ENCODE results near the gene FCN3. TPM values are rescaled to one million over a fixed set of nuclear protein-coding genes. Genes with fewer than 3 reads are reported as not detected.
A peak's percentile ranks its signal among the peaks of the same experiment; 100 is the strongest.
"Not testable (repeated sequence)": the region's sequence is repeated elsewhere in the genome, so short reads cannot be mapped to it uniquely, and the experiment has no call there.

Gene FCN3
- polyA plus RNA-seq, 3 donors from 2014 or later = not detected

DNA sequence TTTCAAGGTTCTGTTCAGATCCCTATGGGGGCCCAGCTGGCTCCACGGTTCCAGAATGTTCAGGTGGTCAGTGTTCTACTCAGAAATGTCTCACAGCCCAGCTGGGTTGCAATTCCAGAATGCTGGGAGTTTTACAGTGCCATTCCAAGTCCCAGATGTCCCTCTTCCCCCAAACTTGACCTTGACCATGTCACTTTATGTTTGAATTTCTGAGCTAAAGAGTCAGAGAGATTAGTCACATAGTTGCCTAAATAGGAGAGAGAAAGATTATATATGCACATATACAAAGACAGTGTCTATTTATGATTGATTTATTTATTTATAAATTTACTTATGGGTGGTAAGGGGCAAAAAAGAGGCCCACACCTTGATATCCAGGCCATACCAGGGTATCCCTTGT, 20.3 kb upstream of the FCN3 start:
- Mint-ChIP-seq H3K27me3 (ENCODE audit: low read depth in 3 of 3) (peaks cover 6 to 34% (median 13%) of the 10 kb centered on the region in 3 donors), H3K27ac (peak overlapping the region in 2 of 6 donors; percentile 34 to 46), H3K4me3 (peak overlapping the region in 1 of 5 donors; percentile 2), H3K9me3 (no peaks in the 10 kb centered on the region), H3K4me1 (peaks cover 9 to 15% of the 10 kb centered on the region in 2 donors), H3K36me3 (no peaks in the 10 kb centered on the region)
- DNase-seq = no peak

GRCh38 chr1:27394282-27394658, 19.6 kb upstream of the FCN3 start:
- Mint-ChIP-seq H3K4me3 (peak overlapping the region in 4 of 5 donors; percentile 11 to 59 (median 30)), H3K27me3 (ENCODE audit: low read depth in 3 of 3) (peaks cover 6 to 32% (median 16%) of the 10 kb centered on the region in 3 donors), H3K36me3 (no peaks in the 10 kb centered on the region), H3K4me1 (peaks cover 9 to 15% of the 10 kb centered on the region in 2 donors), H3K27ac (peak overlapping the region in 4 of 6 donors; percentile 6 to 83 (median 54)), H3K9me3 (no peaks in the 10 kb centered on the region)
- no peak for DNase-seq

DNA sequence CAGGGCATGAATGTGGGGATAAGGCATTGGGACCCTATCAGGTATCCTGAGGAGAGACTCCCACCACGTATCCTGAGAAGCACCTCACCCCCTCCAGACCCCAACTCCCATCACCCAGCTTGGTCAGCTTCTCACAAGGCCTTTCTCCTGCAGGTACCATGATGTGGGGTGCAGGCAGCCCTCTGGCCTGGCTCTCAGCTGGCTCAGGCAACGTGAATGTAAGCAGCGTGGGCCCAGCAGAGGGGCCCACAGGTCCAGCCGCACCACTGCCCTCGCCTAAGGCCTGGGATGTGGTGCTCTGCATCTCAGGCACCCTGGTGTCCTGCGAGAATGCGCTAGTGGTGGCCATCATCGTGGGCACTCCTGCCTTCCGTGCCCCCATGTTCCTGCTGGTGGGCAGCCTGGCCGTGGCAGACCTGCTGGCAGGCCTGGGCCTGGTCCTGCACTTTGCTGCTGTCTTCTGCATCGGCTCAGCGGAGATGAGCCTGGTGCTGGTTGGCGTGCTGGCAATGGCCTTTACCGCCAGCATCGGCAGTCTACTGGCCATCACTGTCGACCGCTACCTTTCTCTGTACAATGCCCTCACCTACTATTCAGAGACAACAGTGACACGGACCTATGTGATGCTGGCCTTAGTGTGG, 19.1 kb upstream of the FCN3 start:
- peak overlapping the region in 1 of 6 donors; percentile 74 for H3K27ac Mint-ChIP-seq
- no peaks in the 10 kb centered on the region for H3K9me3 Mint-ChIP-seq
- no peaks in the 10 kb centered on the region for H3K36me3 Mint-ChIP-seq
- peaks cover 6 to 27% (median 16%) of the 10 kb centered on the region in 3 donors for H3K27me3 Mint-ChIP-seq (ENCODE audit: low read depth in 3 of 3)
- DNase-seq = no peak
- peaks cover 9 to 15% of the 10 kb centered on the region in 2 donors for H3K4me1 Mint-ChIP-seq
- H3K4me3 Mint-ChIP-seq = peak overlapping the region in 4 of 5 donors; percentile 46 to 60 (median 54)

DNA sequence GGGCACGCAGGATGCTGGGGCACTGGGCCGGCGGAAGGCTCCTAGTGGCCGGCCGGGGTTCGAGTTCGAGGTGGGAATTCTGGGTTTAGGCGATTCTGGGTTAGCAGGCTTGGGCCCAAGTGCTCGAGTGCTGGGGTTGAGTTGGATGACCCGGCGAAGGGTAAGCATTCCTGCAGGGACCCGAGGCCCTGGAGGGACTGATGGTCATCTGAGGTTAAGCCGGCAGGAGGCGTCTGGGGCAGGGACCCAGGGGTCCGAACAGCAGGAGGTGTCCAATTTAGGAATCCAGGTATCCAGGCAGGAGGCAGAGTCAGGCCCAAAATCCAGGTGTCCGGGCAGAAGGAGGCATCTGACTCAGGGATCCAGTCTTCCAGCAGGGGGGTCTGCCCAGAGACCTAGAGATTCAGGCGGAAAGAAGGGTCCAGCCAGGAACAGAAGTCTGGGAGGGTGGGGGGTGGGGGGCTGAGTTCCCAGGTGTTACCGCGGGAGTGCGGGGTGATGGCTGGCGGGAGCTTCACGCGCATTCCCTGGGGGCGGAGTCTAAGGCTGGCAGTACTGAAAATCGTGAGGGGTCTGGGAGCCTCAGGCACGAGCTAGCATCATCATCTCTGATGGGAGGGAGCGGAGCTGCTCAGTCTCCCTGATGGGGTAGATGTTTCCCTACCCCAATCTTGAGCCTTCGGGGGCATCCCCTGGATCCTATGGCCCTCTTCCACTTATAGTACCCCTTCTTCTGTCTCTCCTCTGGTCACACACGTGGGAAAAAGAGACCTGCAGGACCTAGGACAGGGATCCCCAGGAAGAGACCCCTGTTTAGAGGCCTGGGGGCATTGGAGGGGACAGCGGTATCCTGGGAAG, 18.4 kb upstream of the FCN3 start:
- Mint-ChIP-seq H3K36me3 (no peaks in the 10 kb centered on the region), H3K27ac (peak overlapping the region in 1 of 6 donors; percentile 11), H3K9me3 (no peaks in the 10 kb centered on the region), H3K27me3 (ENCODE audit: low read depth in 3 of 3) (peaks cover 6 to 26% (median 18%) of the 10 kb centered on the region in 3 donors), H3K4me1 (peaks cover 9 to 18% of the 10 kb centered on the region in 2 donors), H3K4me3 (peak overlapping the region; percentile 27 to 60 (median 48))
- DNase-seq = no peak

DNA sequence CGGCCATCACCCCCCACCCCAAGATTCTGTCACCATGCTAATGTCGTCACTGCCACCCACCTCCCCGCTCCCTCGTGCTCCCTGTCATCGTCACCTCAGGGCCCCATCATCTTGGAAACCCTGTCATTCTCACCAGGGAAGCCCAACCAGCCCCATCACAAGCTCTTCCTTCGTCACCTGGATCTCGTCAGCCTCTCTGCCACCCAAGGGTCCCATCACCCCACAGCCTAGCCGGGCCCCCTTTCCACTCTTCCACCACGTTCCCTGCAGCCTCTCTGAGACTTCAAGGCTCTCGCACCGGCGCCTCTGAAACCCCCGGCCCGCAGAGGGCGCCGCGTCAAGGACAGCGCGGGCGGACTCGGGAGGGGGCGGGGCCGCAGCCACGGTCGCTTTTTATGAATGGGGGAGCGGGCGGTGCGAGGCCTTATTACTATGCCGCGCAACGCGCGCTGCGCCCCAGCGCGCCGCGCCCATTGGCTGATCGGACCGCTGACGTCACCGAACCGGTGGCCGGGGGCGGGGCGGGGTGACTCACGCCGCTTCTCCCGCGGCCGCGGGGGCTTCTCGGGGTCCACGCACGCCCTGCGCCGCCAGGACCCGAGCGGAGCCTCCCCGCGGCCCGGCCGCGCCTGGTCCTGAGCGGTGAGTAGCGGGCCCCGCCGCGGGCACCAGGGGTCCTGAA, 17.6 kb upstream of the FCN3 start, which contains the start of gene GPR3:
Gene GPR3, plus strand, starts transcription at position 527 of the 682 bp plus-strand sequence. CDS start 1,177 bp downstream, outside the sequence.
- peak; percentile 87 to 90 (median 88) for DNase-seq
- peaks cover 9 to 18% of the 10 kb centered on the region in 2 donors for H3K4me1 Mint-ChIP-seq
- H3K36me3 Mint-ChIP-seq = no peaks in the 10 kb centered on the region
- peak within 1 kb of the TSS in 5 of 6 donors; percentile 67 to 96 (median 91) for H3K27ac Mint-ChIP-seq
- H3K4me3 Mint-ChIP-seq = peak within 1 kb of the TSS; percentile 59 to 91 (median 82)
- H3K9me3 Mint-ChIP-seq = no peaks in the 10 kb centered on the region
- peaks cover 6 to 24% (median 12%) of the 10 kb centered on the region in 3 donors for H3K27me3 Mint-ChIP-seq (ENCODE audit: low read depth in 3 of 3)

DNA sequence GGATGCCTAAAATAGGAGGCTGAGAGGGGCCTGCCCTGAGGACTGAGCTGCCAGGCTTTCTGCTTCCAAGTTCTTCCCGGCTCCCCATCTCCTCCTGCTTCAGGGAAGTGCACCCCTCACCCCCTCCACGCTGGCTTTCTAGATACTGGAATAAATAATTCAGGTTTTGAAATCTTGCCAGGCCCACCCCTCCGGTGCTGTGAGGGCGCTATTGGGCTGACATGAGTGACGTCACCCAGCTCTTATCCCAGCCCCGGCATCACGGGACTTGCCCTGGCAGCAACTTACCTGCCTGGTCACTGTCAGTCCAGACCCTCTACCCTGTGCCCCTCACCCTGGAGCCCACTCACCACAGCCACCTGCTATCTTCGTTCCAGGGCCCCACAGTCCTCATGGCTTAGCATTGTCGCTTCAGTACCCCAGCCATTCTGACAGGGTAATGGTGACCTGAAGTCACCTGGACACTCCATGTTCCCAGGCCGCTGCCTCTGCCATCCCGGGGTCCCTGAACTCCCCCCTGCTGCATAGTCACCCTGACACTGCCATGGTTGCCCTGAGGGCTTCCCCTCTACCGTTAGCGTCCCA, 17.0 kb upstream of the FCN3 start:
- peaks cover 9 to 18% of the 10 kb centered on the region in 2 donors for H3K4me1 Mint-ChIP-seq
- H3K36me3 Mint-ChIP-seq = no peaks in the 10 kb centered on the region
- H3K9me3 Mint-ChIP-seq = no peaks in the 10 kb centered on the region
- peaks cover 6 to 24% (median 11%) of the 10 kb centered on the region in 3 donors for H3K27me3 Mint-ChIP-seq (ENCODE audit: low read depth in 3 of 3)
- H3K4me3 Mint-ChIP-seq = peak overlapping the region; percentile 59 to 91 (median 82)
- DNase-seq = no peak
- H3K27ac Mint-ChIP-seq = peak overlapping the region in 4 of 6 donors; percentile 67 to 96 (median 88)

- H3K27me3 Mint-ChIP-seq (ENCODE audit: low read depth in 3 of 3) = peaks cover 6 to 15% (median 11%) of the 10 kb centered on the region in 3 donors
- peak; percentile 59 to 69 (median 65) for DNase-seq
- peak overlapping the region in 2 of 6 donors; percentile 51 to 74 for H3K27ac Mint-ChIP-seq
- no peaks in the 10 kb centered on the region for H3K9me3 Mint-ChIP-seq
- peaks cover 9 to 13% of the 10 kb centered on the region in 2 donors for H3K4me1 Mint-ChIP-seq
- peak overlapping the region in 1 of 5 donors; percentile 11 for H3K4me3 Mint-ChIP-seq
- H3K36me3 Mint-ChIP-seq = no peaks in the 10 kb centered on the region
Observed at GRCh38 chr1:27388337-27389005, 13.8 kb upstream of the FCN3 start.

- DNase-seq; H3K27ac Mint-ChIP-seq; H3K4me1 Mint-ChIP-seq; H3K27me3 Mint-ChIP-seq (ENCODE audit: low read depth in 3 of 3); H3K36me3 Mint-ChIP-seq; H3K4me3 Mint-ChIP-seq; H3K9me3 Mint-ChIP-seq: not testable (repeated sequence)
Observed at GRCh38 chr1:27384797-27385196, 10.2 kb upstream of the FCN3 start.

DNA sequence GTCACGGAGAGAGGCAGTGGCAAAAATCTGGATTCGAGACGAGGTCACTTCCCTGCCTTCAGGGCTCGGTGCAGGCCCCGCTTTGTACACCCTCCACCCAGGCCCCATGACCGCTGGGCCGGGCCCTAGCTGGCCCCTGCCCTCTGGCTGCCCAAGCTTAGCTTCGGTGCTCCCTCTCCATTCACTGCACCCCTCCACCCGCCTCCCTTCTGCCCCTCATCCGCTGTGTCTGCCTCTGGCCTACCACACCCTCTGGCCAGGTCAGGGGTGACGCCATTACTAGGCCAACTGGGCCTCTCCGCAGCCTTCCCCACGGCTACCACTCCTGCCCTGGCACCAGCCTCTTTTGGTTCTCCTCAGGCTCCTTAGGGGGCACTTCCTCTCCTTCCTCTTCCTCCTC, 9.0 kb upstream of the FCN3 start:
- no peak for DNase-seq
- Mint-ChIP-seq H3K4me3 (no peak overlapping the region), H3K9me3 (no peaks in the 10 kb centered on the region), H3K4me1 (peaks cover 0 to 2% of the 10 kb centered on the region in 2 donors), H3K27me3 (ENCODE audit: low read depth in 3 of 3) (peaks cover 2 to 3% (median 2%) of the 10 kb centered on the region in 3 donors), H3K27ac (no peak overlapping the region), H3K36me3 (no peaks in the 10 kb centered on the region)

DNA sequence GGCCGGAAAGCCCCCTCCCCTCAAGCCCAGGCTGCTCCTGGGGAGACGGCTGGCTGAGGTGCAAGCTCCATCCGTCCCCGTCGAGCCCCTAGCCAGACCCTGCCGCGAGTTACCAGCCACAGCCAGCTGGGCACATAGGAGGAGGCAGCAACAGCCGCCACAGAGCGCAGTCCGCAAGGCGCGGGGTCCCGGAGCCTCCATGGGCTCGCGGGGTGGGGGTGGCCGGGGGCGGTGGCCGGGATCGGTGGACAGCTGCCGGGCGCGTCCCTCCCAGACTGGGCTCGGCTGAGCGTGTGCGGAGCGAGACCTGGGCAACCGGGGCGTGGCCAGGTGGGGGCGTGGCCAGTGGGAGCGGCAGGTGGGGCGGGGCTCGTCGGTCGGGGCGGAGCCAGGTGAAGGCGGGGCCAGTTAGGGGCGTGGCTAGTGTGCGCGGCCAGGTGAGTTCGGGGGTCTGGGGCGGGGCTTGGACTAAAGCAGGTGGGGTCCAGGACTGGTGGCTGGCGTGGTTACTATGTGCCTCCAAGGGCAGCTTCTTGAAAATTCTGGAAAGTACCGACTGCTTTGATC, 8.5 kb upstream of the FCN3 start, which contains the start of gene CD164L2:
Gene CD164L2, minus strand, starts transcription at position 295 of the 567 bp plus-strand sequence. Its CDS starts 94 bp downstream, at position 201.
- Mint-ChIP-seq H3K36me3 (no peaks in the 10 kb centered on the region), H3K27me3 (ENCODE audit: low read depth in 3 of 3) (peaks cover 2% of the 10 kb centered on the region in 3 donors), H3K4me1 (no peaks in the 10 kb centered on the region), H3K4me3 (no peak within 1 kb of the TSS), H3K9me3 (no peaks in the 10 kb centered on the region), H3K27ac (no peak within 1 kb of the TSS)
- DNase-seq = peak in 1 of 3 donors; percentile 26

GRCh38 chr1:27381969-27382762, 7.5 kb upstream of the FCN3 start:
- H3K36me3 Mint-ChIP-seq = no peaks in the 10 kb centered on the region
- H3K27me3 Mint-ChIP-seq (ENCODE audit: low read depth in 3 of 3) = peaks cover 2% of the 10 kb centered on the region in 3 donors
- H3K4me3 Mint-ChIP-seq = no peak overlapping the region
- H3K27ac Mint-ChIP-seq = peak overlapping the region in 1 of 6 donors; percentile 48
- H3K9me3 Mint-ChIP-seq = no peaks in the 10 kb centered on the region
- no peak for DNase-seq
- no peaks in the 10 kb centered on the region for H3K4me1 Mint-ChIP-seq
